ENCODE results near the gene PEA15. TPM values are rescaled to one million over a fixed set of nuclear protein-coding genes. Genes with fewer than 3 reads are reported as not detected.

The PEA15 gene
- total and polyA plus RNA-seq, 7 experiments from 2014 or later, result 4.7 to 38.6 (median 13.2) TPM

DNA sequence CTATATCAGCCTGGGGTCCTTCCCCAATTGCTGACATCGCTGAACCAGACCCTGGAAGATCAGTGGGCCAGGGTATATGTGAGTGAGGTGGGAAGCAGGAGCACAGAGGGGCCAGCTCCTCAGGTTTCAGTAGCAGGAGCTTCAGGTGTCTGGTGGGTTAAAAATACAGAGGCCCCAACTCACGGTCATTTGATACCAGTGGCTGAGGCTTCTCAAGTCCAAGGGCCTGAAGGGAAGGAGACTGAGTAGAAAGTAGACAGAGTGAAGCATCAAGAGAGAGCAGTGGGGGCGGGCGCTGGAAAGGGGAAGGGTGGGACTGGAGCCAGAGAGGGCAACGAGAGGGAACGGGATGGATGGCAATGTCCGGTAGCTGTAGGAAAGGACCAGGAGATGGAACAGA is 16.8 kb upstream of the PEA15 start:
- H3K4me3 ChIP-seq (ENCODE audit: low read length), result no peak overlapping the region
- H3K27ac ChIP-seq (ENCODE audit: low read depth, low read length), result no peak overlapping the region
- CTCF ChIA-PET, result no interaction called here
- no peaks in the 10 kb centered on the region for H3K9me3 Mint-ChIP-seq
- no peak overlapping the region for H3K4me3 Mint-ChIP-seq
- intact Hi-C loops (cut with micrococcal nuclease), result no loop called here
- H3K36me3 ChIP-seq (ENCODE audit: control insufficient read depth in 2 of 3, insufficient read depth in 3 of 3, low read length in 3 of 3), result no peaks in the 10 kb centered on the region
- H3K27me3 ChIP-seq (ENCODE audit: control insufficient read depth in 2 of 2, insufficient read depth in 2 of 2, low read length in 2 of 2), result no peaks in the 10 kb centered on the region
- no peaks in the 10 kb centered on the region for H3K9me3 ChIP-seq (ENCODE audit: control insufficient read depth in 2 of 3, low read length in 3 of 3)
- no peaks in the 10 kb centered on the region for H3K36me3 Mint-ChIP-seq
- H3K4me1 ChIP-seq (ENCODE audit: control insufficient read depth in 2 of 2, insufficient read depth in 2 of 2, low read length in 2 of 2), result no peaks in the 10 kb centered on the region
- POLR2A ChIA-PET, result no interaction called here
- peaks cover 0 to 10% (median 6%) of the 10 kb centered on the region in 5 donors for H3K27me3 Mint-ChIP-seq
- no peak overlapping the region for H3K27ac Mint-ChIP-seq
- H3K4me1 Mint-ChIP-seq, result no peaks in the 10 kb centered on the region
- DNase-seq (no peak), ATAC-seq (no peak)

DNA sequence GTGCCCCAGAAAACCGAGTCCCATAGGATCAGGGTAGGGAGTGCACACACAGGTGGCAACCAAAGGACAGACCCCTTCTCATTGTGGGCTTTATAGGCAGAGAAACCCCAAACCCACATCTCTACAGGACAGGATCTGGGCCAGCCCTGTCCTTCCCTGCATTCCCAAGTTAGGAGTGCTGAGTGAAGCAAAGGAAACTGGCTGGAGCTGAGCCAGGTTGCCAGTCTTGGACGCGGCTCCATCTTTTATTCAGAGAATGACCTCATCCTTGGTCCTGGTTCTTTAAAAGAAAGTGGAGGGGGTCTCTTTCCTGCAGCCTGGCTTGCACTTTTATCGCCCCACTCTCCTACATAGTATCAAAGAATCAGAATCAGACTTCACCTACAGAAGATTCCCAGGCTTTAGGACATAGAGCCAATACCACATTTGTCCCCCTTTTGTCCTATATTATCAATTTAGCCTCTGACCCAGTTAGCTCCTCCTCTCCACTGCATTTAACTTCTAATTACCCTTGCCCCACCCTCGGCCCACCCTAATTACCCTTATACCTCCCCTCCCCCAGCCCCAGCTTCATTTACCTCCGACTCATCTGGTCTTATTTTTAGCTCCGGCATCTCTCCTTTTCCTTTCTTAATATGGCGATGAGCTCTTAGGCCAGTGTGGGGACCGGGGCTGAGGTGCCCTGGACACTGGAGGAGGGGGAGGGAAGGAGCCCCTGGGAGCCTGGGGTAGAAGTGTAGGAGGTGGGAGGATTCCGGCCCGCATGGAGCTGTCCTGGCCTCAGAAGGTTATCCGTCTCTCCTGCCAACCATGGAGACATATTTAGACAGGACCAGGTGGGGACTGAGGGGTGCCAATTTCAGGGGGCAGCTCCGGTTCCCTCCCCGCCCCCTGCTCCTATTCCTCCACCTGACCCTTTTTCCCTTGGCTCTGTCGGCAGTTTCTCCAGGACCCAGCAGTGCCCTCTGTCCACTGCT is 15.2 kb upstream of the PEA15 start, which contains the start of gene CASQ1:
CASQ1 (plus strand) TSS at position 927 of the 977 bp plus-strand sequence. CDS start 177 bp downstream, outside the sequence.
- intact Hi-C loops (cut with micrococcal nuclease), result loop anchor here in 1 of 2 donors (5.0 kb wide), 1 partner anchor 42 kb away; no protein-coding TSS in a partner anchor
- peaks cover 0 to 10% (median 6%) of the 10 kb centered on the region in 5 donors for H3K27me3 Mint-ChIP-seq
- ATAC-seq (no peak), DNase-seq (no peak)
- no peak within 1 kb of the TSS for H3K27ac ChIP-seq (ENCODE audit: low read depth, low read length)
- ChIA-PET POLR2A (no interaction called here), CTCF (interaction anchor here (0.6 to 4.2 kb wide), 6 partner anchors 29 to 650 kb away, joined by 3 to 47 read pairs (median 4); no protein-coding TSS in a partner anchor)
- no peaks in the 10 kb centered on the region for H3K27me3 ChIP-seq (ENCODE audit: control insufficient read depth in 2 of 2, insufficient read depth in 2 of 2, low read length in 2 of 2)
- H3K36me3 ChIP-seq (ENCODE audit: control insufficient read depth in 2 of 3, insufficient read depth in 3 of 3, low read length in 3 of 3), result no peaks in the 10 kb centered on the region
- H3K9me3 ChIP-seq (ENCODE audit: control insufficient read depth in 2 of 3, low read length in 3 of 3), result no peaks in the 10 kb centered on the region
- no peak within 1 kb of the TSS for H3K27ac Mint-ChIP-seq
- H3K4me1 ChIP-seq (ENCODE audit: control insufficient read depth in 2 of 2, insufficient read depth in 2 of 2, low read length in 2 of 2), result no peaks in the 10 kb centered on the region
- no peak within 1 kb of the TSS for H3K4me3 Mint-ChIP-seq
- no peaks in the 10 kb centered on the region for H3K9me3 Mint-ChIP-seq
- no peaks in the 10 kb centered on the region for H3K36me3 Mint-ChIP-seq
- no peak within 1 kb of the TSS for H3K4me3 ChIP-seq (ENCODE audit: low read length)
- H3K4me1 Mint-ChIP-seq, result no peaks in the 10 kb centered on the region

DNA sequence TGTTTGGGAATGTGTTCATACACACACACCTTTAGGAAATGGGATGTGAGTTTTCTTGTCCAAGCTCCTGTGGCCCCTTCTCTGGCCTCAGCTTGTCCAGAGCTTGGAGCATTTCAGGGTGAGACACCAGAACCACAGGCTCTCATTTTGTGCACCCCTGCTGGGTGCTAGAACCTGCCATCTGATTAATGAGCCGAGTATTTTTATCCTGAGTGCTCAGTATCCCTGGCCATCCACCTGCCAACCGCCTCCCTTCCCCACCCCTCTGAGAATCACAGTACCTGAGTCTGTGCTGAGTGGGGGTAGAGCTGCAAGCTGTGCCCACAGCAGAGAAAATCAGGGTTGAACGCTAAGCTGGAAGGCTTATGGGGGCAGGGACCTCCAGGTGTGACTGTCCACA is 13.4 kb upstream of the PEA15 start:
- H3K36me3 Mint-ChIP-seq, result no peaks in the 10 kb centered on the region
- no peak for DNase-seq
- Histone ChIP-seq H3K4me1 (ENCODE audit: control insufficient read depth in 2 of 2, insufficient read depth in 2 of 2, low read length in 2 of 2) (no peaks in the 10 kb centered on the region), H3K4me3 (ENCODE audit: low read length) (no peak overlapping the region), H3K36me3 (ENCODE audit: control insufficient read depth in 2 of 3, insufficient read depth in 3 of 3, low read length in 3 of 3) (no peaks in the 10 kb centered on the region), H3K27me3 (ENCODE audit: control insufficient read depth in 2 of 2, insufficient read depth in 2 of 2, low read length in 2 of 2) (no peaks in the 10 kb centered on the region), H3K9me3 (ENCODE audit: control insufficient read depth in 2 of 3, low read length in 3 of 3) (no peaks in the 10 kb centered on the region), H3K27ac (ENCODE audit: low read depth, low read length) (no peak overlapping the region)
- CTCF ChIA-PET, result interaction anchor here (0.6 to 4.2 kb wide), 7 partner anchors 11 to 1363 kb away, joined by 3 to 47 read pairs (median 8); no protein-coding TSS in a partner anchor
- no peak for ATAC-seq
- intact Hi-C loops (cut with micrococcal nuclease), result loop anchor here in 1 of 2 donors (2.0 to 5.0 kb wide), 2 partner anchors 27 to 41 kb away; no protein-coding TSS in a partner anchor
- peaks cover 0 to 2% (median 0%) of the 10 kb centered on the region in 7 donors for H3K4me1 Mint-ChIP-seq
- peaks cover 0 to 5% (median 3%) of the 10 kb centered on the region in 5 donors for H3K27me3 Mint-ChIP-seq
- no peaks in the 10 kb centered on the region for H3K9me3 Mint-ChIP-seq
- POLR2A ChIA-PET, result interaction anchor here (0.6 kb wide), 1 partner anchor 60 kb away, joined by 3 read pairs; no protein-coding TSS in a partner anchor
- H3K4me3 Mint-ChIP-seq, result no peak overlapping the region
- H3K27ac Mint-ChIP-seq, result no peak overlapping the region

DNA sequence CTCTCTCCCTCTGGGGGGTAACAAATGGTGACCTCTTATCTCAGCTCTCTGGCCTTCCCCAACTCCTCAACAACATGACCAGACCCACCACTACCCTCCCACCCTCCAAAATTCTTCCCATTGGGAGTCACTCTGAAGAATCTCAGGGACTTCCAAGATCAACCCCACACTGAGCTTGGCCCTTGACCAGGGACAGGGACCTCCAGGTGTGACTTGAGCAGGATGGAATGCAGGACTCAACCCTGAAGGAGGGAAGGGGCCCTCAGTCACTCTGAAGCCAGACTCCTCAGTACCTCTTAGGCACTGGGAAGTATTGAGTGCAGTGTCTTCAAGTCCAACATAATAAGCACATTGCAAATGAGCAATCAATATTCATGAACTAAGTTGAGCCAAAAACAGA is 12.9 kb upstream of the PEA15 start:
- Mint-ChIP-seq H3K4me3 (no peak overlapping the region), H3K4me1 (peaks cover 0 to 2% (median 0%) of the 10 kb centered on the region in 7 donors), H3K27ac (no peak overlapping the region), H3K9me3 (no peaks in the 10 kb centered on the region), H3K36me3 (no peaks in the 10 kb centered on the region), H3K27me3 (peaks cover 0 to 5% (median 0%) of the 10 kb centered on the region in 5 donors)
- CTCF ChIA-PET, result interaction anchor here (1.3 to 4.2 kb wide), 4 partner anchors 10 to 100 kb away, joined by 4 to 47 read pairs (median 15); no protein-coding TSS in a partner anchor
- DNase-seq, result no peak
- no peak overlapping the region for H3K4me3 ChIP-seq (ENCODE audit: low read length)
- H3K36me3 ChIP-seq (ENCODE audit: control insufficient read depth in 2 of 3, insufficient read depth in 3 of 3, low read length in 3 of 3), result no peaks in the 10 kb centered on the region
- no peak overlapping the region for H3K27ac ChIP-seq (ENCODE audit: low read depth, low read length)
- no peak for ATAC-seq
- POLR2A ChIA-PET, result interaction anchor here (0.6 to 1.3 kb wide), 2 partner anchors 60 to 100 kb away, joined by 3 to 4 read pairs; no protein-coding TSS in a partner anchor
- no peaks in the 10 kb centered on the region for H3K4me1 ChIP-seq (ENCODE audit: control insufficient read depth in 2 of 2, insufficient read depth in 2 of 2, low read length in 2 of 2)
- H3K9me3 ChIP-seq (ENCODE audit: control insufficient read depth in 2 of 3, low read length in 3 of 3), result no peaks in the 10 kb centered on the region
- intact Hi-C loops (cut with micrococcal nuclease), result loop anchor here in 1 of 2 donors (2.0 to 5.0 kb wide), 2 partner anchors 27 to 40 kb away; no protein-coding TSS in a partner anchor
- no peaks in the 10 kb centered on the region for H3K27me3 ChIP-seq (ENCODE audit: control insufficient read depth in 2 of 2, insufficient read depth in 2 of 2, low read length in 2 of 2)

DNA sequence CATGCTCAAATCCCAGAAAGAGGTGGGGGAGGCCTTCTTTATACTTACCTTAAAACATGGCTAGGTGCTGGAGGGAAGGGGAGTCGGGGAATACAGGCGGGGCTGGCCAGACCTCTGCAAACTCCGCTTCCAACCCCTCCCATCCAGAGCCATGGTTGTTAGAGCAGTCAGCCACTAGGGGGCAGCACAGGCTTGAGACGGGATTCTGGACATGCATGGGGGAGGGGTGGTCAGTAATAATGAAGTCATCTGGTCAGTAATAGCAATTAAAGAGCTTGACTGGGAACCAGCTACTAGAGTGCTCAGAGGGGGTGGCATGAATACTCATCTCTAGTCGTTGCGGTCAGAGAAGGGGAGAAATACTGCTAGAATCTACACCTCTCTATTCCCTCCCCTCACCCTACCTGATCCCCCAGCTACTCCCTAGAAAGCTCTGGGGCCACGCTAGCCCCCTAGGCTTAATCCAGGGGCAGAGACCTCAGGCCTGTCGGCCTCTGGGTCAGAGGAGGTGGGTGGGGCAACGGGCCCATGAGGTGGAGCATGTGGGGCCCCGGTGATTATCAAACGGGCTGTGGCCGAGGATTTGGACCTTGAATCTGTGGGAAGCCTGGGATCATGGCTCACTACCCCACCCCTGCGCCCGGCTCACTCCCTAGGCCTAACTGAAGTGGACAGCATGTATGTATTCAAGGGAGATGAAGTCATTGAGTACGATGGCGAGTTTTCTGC is 11.9 kb upstream of the PEA15 start:
- no peaks in the 10 kb centered on the region for H3K9me3 ChIP-seq (ENCODE audit: control insufficient read depth in 2 of 3, low read length in 3 of 3)
- intact Hi-C loops (cut with micrococcal nuclease), result loop anchor here (1.0 to 5.0 kb wide), 7 partner anchors 26 to 414 kb away; no protein-coding TSS in a partner anchor

More for the DNA sequence above, 11.9 kb upstream of the PEA15 start:
- Mint-ChIP-seq H3K27me3 (peaks cover 0 to 5% (median 0%) of the 10 kb centered on the region in 5 donors), H3K4me1 (peaks cover 0 to 2% (median 0%) of the 10 kb centered on the region in 7 donors), H3K27ac (no peak overlapping the region), H3K4me3 (no peak overlapping the region), H3K9me3 (no peaks in the 10 kb centered on the region), H3K36me3 (no peaks in the 10 kb centered on the region)
- ATAC-seq (peak; percentile 92), DNase-seq (peak; percentile 34 to 84 (median 70))
- ChIA-PET POLR2A (interaction anchor here (1.3 kb wide), 1 partner anchor 99 kb away, joined by 4 read pairs; no protein-coding TSS in a partner anchor), CTCF (interaction anchor here (0.6 to 4.2 kb wide), 15 partner anchors 9 to 186 kb away, joined by 3 to 47 read pairs (median 4); no protein-coding TSS in a partner anchor)
- Histone ChIP-seq H3K27me3 (ENCODE audit: control insufficient read depth in 2 of 2, insufficient read depth in 2 of 2, low read length in 2 of 2) (no peaks in the 10 kb centered on the region), H3K27ac (ENCODE audit: low read depth, low read length) (no peak overlapping the region), H3K4me3 (ENCODE audit: low read length) (no peak overlapping the region), H3K36me3 (ENCODE audit: control insufficient read depth in 2 of 3, insufficient read depth in 3 of 3, low read length in 3 of 3) (no peaks in the 10 kb centered on the region), H3K4me1 (ENCODE audit: control insufficient read depth in 2 of 2, insufficient read depth in 2 of 2, low read length in 2 of 2) (no peaks in the 10 kb centered on the region)

Measured in naive thymus-derived CD4-positive, alpha-beta T cell (primary cell).